Activated CD4-positive, CD25-positive, alpha-beta regulatory T cell treated with anti-CD3 and anti-CD28 coated beads, Interleukin-2, amount 50 U/mL, for 72 hours (primary cell): Measurements from ENCODE around the gene SMYD2.

Experiments used
- DNase-seq: peaks from one replicate; pipeline ENCODE4 v3.0.0; 2021

SMYD2 gene

GRCh38 chr1:214330222-214330621 lies 49.3 kb downstream of the SMYD2 start:
- DNase-seq, result no peak

- no peak for DNase-seq
Observed at GRCh38 chr1:214330715-214331114, 49.8 kb downstream of the SMYD2 start.

GRCh38 chr1:214331180-214331579 lies 50.2 kb downstream of the SMYD2 start:
- DNase-seq, result no peak

- DNase-seq, result peak; percentile 63
Observed at GRCh38 chr1:214331827-214332423, 51.0 kb downstream of the SMYD2 start.

- peak; percentile 57 for DNase-seq
Observed at GRCh38 chr1:214332946-214333798, 52.2 kb downstream of the SMYD2 start.

- DNase-seq, result no peak
Observed at GRCh38 chr1:214335567-214335966, 54.6 kb downstream of the SMYD2 start.

GRCh38 chr1:214337015-214337414 lies 56.1 kb downstream of the SMYD2 start:
- no peak for DNase-seq

- no peak for DNase-seq
Observed at GRCh38 chr1:214337511-214337910, 56.6 kb downstream of the SMYD2 start.

- no peak for DNase-seq
Observed at GRCh38 chr1:214338212-214338611, 57.3 kb downstream of the SMYD2 start.

GRCh38 chr1:214341459-214341858 lies 60.5 kb downstream of the SMYD2 start:
- DNase-seq, result no peak

GRCh38 chr1:214341932-214342331 lies 61.0 kb downstream of the SMYD2 start:
- no peak for DNase-seq

GRCh38 chr1:214342525-214342924 lies 61.6 kb downstream of the SMYD2 start:
- DNase-seq, result no peak

- DNase-seq, result no peak
Observed at GRCh38 chr1:214344897-214345296, 63.9 kb downstream of the SMYD2 start.

GRCh38 chr1:214349008-214349407 lies 68.0 kb downstream of the SMYD2 start:
- no peak for DNase-seq

GRCh38 chr1:214349781-214350180 lies 68.8 kb downstream of the SMYD2 start:
- no peak for DNase-seq

- no peak for DNase-seq
Observed at GRCh38 chr1:214351551-214352277, 70.8 kb downstream of the SMYD2 start.

- no peak for DNase-seq
Observed at GRCh38 chr1:214352838-214353237, 71.9 kb downstream of the SMYD2 start.

- DNase-seq, result no peak
Observed at GRCh38 chr1:214354440-214355148, 73.6 kb downstream of the SMYD2 start.

GRCh38 chr1:214360116-214360515 lies 79.2 kb downstream of the SMYD2 start:
- no peak for DNase-seq

- DNase-seq, result no peak
Observed at GRCh38 chr1:214360525-214361164, 79.7 kb downstream of the SMYD2 start.

GRCh38 chr1:214361636-214362035 lies 80.7 kb downstream of the SMYD2 start:
- DNase-seq, result no peak

- DNase-seq, result no peak
Observed at GRCh38 chr1:214362188-214362882, 81.4 kb downstream of the SMYD2 start.
